NCI-H1417 (cell line): ENCODE measurements around the gene NSD1.
"Not testable (repeated sequence)": the region's sequence is repeated elsewhere in the genome, so short reads cannot be mapped to it uniquely, and the experiment has no call there.

Experiments used
- DNase-seq, 3 experiments: peaks; one replicate each; lab custom pipeline; 2025; lab: John Stamatoyannopoulos, UW

NSD1 gene

DNA sequence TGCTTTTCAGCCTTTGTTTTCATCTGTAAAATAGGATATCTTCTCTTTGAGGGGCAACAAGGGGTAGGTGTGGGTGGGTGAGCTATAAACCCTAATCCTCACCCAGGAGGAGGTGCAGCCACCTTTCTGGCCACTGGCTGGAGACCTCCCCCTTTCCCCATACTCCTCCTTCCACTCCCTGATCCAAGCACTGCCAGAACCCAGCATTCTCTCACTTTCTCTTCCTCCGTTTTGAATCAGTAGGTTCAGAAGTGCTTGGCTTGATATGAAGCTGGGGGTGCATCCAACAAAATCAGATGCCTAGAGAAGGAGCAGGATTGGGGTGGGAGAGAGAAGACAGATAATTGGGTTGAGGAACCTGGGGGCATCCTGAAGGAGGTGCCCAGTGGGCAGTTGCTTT, 6.8 kb upstream of the NSD1 start:
- DNase-seq: no peak

DNA sequence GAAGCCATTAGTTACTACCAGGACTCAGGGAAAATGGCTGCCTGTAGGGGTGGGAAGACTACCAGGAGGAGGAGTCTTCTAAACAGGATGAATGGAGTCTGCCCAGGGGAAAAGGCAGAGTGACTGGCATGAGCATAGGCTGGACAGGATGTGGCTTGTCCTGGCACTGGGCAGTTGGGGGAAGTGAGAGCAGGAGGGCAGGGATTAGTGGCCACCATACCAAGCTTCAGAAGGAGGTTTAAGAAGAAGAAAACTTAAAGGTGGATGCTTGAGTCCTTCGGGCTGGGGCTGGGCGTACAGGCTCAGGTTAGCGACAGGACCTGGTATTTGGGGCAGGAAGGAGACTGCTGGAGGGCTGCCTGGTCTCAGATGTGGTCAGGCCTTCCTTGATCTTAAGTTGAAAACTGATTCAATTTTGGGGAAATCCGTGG, 5.0 kb upstream of the NSD1 start:
- no peak for DNase-seq

DNA sequence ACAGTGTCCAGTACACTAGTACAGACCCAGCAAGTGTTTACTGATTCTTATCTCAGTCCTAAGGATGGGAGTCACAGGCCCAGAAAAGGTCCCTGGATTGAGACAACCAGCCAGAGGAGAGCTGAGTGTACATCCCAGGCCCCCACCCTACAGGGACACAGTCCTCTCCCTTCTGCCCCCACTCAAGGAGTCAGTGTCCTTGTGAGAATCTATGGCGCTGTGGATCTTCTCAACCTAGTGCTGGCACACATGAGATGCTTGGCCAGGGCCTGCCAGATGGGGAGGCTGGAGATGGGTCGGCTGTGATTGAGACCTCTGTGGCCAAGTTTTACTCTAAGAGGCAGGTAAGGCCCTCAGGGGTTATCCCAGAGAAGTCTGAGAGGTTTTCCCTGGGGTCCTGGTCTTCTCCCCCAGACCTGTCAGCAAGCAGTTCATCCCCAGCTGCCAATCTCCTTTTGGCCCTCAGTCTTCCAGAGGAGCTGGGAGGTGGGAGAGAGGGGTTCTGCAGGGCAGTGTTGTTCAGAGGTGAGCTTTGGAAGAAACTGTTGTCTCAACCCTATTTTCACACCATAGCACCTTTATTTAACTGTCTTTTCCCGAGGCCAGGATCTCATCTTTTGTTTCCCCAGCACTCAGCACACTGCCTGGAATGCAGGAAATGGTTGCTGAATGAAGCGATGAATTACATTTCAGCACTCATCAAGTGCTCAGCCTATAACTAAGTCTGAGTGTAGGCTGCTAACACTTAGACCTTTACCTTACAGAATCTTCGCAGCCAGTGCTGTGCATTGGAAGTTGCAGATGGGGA, 3.2 kb upstream of the NSD1 start:
- no peak for DNase-seq

DNA sequence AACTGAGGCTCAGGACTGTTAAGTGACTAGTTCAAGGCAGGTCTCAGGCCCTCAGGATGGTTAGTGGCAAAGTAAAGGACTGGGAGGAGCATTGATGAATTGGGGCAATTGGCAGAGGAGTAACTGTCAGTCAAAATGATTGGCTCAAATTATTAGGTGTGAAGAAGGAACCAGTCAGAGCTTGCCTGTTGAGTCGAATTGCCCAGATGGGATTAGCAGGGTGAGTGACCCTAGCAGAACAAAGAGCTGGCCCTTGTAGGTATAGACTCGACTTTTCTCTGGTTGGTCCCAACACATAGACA, 2.6 kb upstream of the NSD1 start:
- DNase-seq: no peak

DNA sequence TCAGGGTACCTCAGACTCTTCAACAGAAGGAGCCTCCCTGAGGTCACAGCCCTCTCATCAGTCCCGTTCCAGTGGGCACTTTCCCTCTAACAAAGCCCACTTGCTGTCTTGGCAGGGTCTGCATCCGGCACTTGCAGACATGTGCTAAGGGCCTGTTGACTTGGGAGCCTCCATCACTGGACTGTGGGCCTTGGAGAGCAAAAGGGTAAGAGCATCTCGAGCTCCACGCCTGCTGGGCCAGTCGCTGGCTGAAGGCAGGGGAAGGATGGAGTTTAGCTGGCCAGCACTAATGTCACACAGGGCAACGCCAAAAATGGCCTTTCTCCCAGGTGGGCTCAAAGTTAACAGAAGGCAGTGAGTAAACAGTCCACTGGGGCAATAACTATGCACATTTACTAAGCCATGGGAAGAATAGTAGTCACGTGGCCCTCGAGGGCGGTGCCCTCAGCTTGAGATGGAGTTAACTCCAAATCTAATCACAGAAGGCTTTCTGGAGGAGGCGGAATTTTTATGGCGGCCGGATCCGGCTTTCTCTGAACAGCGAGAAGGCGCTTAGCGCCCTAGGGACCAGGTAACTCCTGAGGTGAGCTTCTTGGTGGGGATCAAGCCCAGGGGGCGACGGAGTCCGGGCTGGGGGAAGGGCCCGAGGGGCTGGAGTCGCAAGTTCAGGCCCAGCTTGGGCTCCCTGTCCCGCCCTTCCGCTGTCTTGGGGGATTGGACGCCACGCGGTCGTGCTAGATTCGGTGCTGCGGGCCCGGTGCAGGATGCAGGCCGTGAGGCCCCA, 2.0 kb upstream of the NSD1 start:
- DNase-seq: no peak

DNA sequence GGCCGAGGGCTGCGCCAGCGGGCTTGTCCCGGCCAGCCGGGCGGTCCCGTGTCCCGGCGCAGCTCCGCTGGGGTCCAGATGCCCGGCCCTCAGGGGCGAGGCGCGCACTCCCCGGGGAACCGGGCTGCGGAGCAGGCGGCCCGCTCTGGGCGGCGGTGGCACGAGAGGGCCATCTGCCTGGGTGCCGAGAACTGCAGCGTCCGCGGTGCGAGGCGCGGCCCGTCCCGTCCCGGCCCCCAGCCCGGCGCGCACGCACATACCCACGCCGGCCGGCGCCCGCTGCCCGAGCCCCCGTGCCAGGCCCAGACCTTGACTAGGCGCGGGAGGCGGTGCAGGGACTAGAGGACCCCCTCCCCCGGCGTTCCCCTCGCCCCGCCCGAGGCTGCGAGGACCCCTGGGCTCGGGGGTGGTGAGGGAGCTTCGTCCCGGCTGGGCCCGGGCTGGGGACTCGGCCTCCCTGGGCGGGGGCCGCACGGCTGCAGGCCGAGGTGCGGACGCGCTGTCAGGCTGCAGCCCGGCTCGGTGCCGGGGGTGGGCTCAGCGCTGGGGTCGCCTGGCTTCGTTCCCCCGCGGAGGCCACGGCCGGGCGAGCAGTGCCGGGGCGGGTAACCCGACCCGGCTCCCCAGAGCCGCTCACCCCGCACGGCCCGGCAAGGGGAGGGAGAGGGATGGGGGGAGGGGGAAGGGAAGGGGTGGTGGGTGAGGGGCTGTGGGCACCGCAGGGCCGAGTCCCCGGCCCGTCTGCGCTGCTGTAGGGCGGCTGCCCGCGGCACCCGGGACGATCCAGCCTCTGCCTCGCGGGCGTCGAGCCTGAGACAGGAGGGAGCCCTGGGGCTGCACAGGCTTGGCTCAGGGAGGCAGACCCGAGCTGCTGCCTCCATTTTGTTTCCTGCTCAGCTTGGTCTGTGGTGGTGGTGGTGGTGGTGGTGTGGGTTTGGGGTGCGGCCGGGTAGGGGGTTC, 1.2 kb upstream of the NSD1 start:
- DNase-seq: no peak

DNA sequence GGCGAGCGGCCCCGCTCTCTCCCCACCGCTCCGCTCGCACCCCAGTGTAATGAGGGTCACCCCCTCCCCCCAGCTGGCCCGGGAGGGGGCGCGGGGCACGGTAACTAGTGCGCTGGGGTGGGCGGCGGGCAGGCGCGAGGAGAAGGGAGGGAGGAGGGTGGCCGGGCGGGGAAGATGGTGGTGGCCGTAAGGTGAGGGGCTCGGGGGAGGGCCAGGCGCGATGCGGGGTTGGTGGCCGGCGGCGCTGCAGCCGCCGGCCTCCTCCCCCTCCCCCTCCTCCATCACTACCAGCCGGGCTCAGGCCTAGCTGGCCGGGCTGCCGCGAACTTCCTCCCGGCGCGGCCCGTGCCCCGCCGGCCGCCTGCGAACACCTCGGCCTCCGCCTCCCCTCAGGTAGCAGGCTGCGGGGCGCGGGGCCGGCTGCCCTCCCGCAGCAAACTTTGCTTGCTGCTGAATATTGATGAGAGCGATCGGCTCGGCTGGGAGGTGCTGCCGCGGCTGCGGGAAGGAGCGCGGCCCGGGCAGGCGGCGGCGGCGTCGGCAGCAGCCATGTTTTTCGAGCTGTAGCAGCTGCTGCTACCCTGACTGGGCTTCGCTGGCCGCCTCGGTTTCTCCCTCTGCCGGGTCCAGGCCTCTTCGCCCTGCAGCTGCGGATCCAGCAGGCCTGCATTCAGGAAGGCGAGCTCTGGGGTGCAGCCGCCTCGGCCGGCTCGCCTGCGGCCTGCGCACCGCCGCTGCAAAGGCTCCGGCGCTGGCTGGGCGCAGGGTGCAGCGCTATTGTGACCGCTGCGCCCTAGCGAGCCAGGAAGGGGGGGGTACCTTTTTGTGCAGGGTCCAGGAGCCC, 502 bp downstream of the NSD1 start:
- peak; percentile 32 to 80 (median 73) for DNase-seq

DNA sequence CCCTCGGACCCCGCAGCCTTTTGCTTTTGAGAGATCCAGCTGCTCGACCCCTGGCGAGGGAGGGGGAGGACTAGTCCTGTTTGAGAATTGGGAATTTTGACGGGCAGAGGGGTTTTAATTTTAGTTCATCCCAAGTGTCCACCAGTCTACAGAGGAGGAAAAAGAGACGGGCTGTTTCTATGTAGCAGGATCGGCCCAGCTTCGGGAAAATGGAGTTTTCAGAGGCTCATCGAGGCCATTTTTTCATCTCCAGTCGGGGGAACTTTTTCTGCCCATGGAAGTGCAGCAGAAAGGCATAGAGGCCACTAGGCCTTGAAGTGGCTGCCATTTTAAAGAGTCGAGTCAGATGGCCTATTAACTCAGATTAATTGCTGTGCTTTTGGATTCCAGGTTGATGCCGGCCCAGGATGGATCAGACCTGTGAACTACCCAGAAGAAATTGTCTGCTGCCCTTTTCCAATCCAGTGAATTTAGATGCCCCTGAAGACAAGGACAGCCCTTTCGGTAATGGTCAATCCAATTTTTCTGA, 1.2 kb downstream of the NSD1 start:
- peak in 2 of 3 experiments; percentile 14 to 55 for DNase-seq

DNA sequence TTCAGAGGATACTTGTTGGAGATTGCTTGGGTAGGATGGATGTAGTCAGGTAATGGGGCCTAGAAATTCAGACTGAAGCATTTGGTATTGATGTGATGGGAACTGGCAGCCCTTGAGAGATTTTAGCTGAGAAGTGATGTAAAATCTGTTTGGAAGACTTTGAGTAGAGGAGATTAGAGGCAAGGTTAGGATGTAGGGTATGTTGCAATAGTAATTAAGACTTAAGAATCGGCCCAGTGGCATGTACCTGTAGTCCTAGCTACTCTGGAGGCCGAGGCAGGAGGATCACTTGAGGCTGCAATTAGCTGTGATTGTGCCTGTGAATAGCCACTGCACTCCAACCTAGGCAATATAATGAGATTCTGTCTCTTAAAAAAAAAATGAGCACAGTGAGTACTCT, 6.7 kb downstream of the NSD1 start:
- no peak for DNase-seq

DNA sequence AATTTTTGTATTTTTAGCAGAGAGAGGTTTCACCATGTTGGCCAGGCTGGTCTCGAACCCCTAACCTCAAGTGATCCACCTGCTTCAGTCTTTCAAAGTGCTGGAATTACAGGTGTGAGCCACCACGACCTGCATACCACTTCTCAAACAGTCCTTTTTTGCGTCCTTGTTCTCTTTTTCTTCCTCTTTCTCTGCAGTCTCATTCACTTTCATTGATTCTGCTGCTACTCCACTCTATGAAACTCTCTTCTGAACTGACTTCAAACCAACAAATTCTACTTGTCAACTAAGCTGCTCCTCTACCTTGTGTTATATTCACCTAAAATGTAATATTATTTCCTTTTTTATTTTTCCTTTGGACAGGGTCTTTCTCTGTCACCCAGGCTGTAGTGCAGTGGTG, 7.9 kb downstream of the NSD1 start:
- DNase-seq: no peak

DNA sequence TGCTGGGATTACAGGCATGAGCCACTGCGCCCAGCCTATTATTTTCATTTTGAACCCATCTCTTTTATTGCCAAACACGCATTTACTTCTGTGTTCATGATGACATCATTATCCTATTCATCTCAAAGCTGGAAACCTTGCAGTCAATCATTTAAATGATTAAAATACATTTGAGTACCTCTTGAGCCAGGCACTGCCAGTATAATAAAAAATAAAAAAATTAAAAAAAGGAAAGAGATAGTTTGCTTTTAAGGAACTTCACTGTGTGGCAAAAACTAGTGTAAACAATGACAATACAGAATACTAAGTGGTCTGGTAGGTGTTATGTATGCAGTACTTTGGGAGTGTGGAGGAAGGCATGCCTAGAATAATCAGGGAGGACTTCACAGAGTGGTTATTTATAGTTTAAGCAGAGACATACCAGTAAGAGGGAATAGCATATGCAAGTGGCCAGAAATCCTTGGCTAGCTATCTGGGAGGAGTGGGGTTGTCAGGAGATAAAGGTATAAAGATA, 8.6 kb downstream of the NSD1 start:
- no peak for DNase-seq

DNA sequence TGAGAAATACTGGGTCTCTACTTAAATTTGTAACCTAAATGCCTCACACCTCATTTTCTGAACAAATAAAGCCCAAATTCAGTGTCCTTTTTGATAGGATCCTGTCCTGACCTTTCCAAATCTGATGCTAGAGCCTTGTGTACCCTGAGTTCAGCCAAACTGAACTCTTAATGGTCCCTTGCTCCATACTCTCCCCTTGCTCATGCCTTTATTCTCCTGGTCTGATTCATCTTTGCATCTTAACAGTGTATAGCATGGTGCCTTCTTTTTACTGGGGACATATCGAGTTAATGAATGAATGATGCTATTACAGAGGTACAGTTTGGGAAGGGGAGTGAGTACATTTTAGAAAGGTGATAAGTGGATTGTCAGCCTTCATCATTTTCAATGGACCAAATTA, 9.2 kb downstream of the NSD1 start:
- DNase-seq: no peak

DNA sequence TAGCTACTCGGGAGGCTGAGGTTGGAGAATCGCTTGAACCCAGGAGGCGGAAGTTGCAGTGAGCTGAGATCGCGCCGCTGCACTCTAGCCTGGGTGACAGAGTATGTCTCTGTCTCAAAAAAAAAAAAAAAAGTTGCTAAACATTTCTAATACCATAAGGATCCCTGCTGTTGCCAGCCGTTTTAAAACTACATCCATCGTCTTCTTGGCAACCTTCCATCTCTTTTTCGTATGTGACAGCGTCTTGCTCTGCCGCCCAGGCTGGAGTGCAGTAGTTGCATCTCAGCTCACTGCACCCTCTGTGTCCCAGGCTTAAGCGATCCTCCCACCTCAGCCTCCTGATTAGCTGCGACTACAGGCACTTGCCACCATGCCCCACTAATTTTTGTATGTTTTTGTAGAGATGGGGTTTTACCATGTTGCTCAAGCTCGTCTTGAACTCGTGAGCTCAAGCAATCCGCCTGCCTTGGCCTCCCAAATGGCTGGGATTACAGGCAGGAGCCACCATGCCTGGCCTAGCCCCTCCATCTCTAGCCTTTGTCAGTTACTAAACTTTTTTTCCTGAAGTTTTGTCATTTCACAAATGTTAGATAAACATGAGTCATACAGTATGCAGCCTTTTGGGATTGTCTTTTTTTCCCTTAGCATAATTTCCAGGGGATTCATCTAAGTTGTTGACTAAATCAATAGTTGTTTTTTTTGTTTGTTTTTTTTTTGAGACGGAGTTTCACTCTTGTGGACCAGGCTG, 13.5 kb downstream of the NSD1 start:
- no peak for DNase-seq

DNA sequence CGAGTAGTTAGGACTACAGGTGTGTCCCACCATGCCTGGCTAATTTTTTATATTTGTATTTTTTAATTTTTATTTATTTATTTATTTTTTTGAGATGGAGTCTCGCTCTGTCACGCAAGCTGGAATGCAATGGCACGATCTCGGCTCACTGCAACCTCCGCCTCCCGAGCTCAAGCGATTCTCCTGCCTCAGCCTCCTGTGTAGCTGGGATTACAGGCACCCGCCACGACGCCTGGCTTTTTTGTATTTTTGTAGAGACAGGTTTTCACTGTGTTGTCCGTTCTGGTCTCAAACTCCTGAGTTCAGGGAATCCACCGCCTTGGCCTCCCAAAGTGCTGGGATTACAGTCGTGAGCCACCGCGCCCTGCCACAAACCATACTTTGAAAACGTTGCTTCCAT, 16.5 kb downstream of the NSD1 start:
- not testable (repeated sequence) for DNase-seq

DNA sequence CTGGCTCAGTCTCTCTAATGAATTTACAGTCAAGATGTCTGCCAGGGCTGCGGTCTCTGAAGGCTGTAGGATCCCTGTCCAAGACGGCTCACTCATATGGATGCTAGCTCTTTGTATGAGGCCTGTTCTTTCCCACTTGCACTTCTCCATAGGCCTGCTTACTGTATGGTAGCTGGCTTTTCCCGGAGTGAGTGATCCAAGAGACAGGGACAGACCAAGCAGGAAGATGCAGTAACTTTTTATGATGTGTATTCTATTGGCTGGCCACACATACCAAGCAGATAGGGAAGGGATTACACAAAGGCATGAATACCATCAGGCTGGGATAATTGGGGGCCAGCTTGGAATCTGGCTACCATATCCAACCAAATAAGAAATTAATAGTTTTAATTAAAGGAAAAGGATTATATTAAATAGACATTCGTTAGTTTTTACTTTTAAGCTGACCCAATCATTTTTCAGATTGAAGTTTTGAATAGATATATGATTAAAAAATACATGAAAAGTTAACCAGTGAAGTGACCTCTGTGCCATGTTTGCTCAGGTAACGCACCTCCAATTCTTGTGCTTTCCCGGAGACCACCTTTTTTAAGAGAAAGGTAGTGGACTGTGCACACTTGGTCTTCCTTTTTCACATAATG, 20.6 kb downstream of the NSD1 start:
- DNase-seq: no peak

DNA sequence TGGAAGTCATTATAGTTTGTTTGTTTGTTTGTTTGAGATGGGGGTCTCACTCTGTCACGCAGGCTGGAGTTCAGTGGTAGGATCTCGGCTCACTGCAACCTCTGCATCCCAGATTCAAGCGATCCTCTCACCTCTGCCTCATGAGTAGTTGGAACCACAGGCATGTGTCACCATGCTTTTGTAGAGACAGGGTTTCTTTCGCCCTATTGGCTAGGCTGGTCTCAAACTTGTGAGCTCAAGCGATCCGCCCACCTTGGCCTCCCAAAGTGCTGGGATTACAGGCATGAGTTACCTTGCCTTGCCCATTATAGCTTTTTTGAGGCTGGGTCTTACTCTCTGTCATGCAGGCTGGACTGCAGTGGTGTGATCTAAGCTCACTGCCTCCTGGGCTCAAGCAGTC, 28.8 kb downstream of the NSD1 start:
- no peak for DNase-seq

DNA sequence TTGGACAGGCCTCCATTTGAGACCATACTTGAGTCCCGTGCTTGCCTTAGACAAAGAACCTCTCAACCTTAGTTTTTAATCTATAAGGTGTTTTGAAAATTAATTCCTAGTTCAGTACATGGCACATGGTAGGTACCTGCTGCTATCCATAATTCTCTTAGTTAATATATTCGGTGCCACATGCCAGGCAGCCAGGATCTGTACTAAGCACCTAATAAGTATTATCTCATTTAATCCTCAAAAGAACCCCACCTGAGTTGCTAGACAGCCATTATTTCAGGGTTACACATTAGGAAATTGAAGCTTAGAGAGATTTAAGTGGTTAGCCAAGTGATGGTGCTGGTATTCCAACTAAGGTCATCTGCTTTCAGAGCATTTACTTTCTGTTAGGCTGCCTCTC, 29.9 kb downstream of the NSD1 start:
- DNase-seq: no peak

DNA sequence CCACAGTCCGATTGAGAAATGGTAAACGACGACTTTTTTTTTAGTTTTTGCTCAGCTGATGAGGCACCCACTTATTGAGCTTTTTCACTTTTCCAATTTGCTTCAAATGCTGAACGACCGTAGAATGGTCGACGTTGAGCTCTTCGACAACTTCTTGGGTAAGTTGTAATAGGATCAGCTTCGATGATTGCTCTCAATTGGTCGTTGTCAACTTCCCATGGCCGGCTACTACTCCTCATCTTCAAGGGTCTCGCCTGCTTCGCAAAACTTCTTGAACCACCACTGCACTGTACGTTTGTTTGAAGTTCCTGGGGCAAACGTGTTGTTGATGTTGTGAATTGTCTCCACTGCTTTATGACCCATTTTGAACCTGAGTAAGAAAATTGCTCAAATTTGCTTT, 35.7 kb downstream of the NSD1 start:
- DNase-seq: no peak

DNA sequence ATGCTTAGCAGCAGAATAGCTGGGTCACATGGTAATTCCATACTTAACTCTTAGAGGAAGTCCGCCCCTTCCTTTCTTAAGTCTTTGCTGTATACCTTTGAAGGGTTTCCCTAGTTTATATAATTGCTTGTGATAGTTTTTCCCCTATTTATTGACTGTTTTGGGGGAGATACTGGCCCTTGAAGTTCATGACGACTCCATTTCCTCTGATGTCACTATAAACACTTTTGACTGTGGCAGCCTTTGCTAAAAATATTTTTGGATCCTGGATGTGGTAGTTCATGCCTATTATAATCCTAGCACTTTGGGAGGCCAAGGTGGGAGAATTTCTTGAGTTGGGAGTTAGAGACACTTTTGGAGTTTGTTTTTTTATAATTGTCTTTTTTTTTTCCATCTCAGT, 38.4 kb downstream of the NSD1 start:
- no peak for DNase-seq

DNA sequence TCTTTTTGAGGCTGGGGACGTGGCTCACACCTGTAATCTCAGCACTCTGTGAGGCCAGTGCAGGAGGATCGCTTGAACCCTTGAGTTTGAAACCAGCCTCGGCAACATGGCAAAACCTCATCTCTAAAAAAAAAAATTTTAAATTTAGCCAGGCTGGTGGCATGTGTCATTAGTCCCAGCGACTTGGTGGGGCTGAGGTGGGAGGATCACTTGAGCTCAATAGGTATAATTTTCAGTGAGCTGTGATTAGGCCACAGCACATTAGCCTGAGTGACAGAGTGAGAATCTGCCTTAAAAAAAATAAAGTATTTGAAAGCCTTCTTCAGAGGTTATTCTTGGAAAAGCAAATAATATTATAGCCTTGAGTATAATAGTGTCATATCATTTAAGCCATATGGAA, 41.8 kb downstream of the NSD1 start:
- peak in 1 of 3 experiments; percentile 3 for DNase-seq
